NCI-H345 treated with DMSO at 0.1 percent for 48 hours (cell line): ENCODE data around the gene SLC5A10.

Source experiments
- DNase-seq: peaks from one replicate; lab custom pipeline; 2025; ENCODE audit not compliant: unreplicated experiment; lab: John Stamatoyannopoulos, UW

The SLC5A10 gene

GRCh38 chr17:18963126-18964017, 11.4 kb downstream of the SLC5A10 start:
- DNase-seq: no peak

GRCh38 chr17:18964018-18964351, 12.0 kb downstream of the SLC5A10 start:
- no peak for DNase-seq

- no peak for DNase-seq
Observed at GRCh38 chr17:18964550-18964949, 12.6 kb downstream of the SLC5A10 start.

- DNase-seq: no peak
Observed at GRCh38 chr17:18965530-18966236, 13.7 kb downstream of the SLC5A10 start.

- DNase-seq: no peak
Observed at GRCh38 chr17:18966831-18967624, 15.1 kb downstream of the SLC5A10 start.

GRCh38 chr17:18967916-18968315, 16.0 kb downstream of the SLC5A10 start:
- no peak for DNase-seq

GRCh38 chr17:18968345-18968744, 16.4 kb downstream of the SLC5A10 start:
- DNase-seq: no peak

GRCh38 chr17:18968945-18969887, 17.3 kb downstream of the SLC5A10 start:
- DNase-seq: no peak

GRCh38 chr17:18970582-18971480, 18.9 kb downstream of the SLC5A10 start:
- DNase-seq: no peak

GRCh38 chr17:18971801-18972200, 19.8 kb downstream of the SLC5A10 start:
- no peak for DNase-seq

GRCh38 chr17:18974407-18975149, 22.6 kb downstream of the SLC5A10 start:
- DNase-seq: no peak

GRCh38 chr17:18975597-18975996, 23.6 kb downstream of the SLC5A10 start:
- DNase-seq: no peak

- DNase-seq: no peak
Observed at GRCh38 chr17:18976201-18976600, 24.2 kb downstream of the SLC5A10 start.

- no peak for DNase-seq
Observed at GRCh38 chr17:18977021-18977420, 25.1 kb downstream of the SLC5A10 start.

GRCh38 chr17:18977646-18978045, 25.7 kb downstream of the SLC5A10 start:
- no peak for DNase-seq

- no peak for DNase-seq
Observed at GRCh38 chr17:18978050-18978449, 26.1 kb downstream of the SLC5A10 start.

- no peak for DNase-seq
Observed at GRCh38 chr17:18978655-18979054, 26.7 kb downstream of the SLC5A10 start.

- no peak for DNase-seq
Observed at GRCh38 chr17:18980682-18981334, 28.8 kb downstream of the SLC5A10 start.
